ENCODE data around the gene ATXN1. TPM values are rescaled to one million over a fixed set of nuclear protein-coding genes. Genes with fewer than 3 reads are reported as not detected.

ATXN1 gene
- total RNA-seq = 44.2 and 48.5 TPM in 2 replicates

DNA sequence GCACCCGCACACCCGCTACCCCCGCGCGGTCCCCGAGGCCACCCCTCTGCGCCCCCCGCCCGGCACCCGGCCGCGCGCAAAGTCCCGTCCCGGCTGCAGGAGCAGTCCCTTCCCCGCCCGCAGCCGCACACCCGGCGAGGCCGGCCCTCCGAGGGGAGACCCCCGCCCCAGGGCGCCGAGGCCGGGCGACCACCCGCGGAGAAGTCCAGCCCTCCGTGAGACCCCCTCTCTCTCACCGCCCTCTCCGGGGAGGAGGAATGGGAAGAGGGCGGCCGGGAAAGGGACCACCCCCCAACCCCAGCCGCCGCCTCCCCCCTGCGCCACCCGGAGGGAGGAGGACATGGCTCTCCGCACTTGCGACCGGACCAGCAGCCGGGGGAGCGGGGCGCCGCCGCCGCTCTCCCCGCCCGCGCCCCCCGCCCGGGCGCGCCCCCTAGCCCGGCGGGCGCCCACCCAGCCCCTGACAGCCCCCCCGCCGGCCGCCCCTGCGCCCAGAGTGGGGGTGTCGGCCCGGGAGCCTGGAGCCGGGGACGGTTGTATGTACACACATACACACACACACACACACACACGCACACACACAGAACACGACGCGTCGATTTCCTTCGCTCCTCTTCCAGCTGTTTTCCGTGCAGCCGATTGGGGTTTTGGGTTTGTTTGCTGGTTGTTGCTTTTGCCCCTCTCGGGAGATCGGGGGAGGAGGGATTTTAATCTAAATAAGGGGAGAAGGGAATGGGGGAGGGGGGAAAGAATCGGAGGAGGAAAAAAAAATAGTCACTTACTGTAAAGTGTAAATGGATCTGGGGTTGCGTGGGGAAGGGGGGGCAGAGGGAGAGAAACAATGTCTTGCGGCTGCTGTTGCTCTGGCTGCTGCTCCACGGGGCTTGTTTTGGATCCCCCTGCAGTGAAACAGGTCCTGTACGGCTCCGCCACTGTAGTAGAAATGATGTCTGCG is at the start of gene ATXN1:
ATXN1 (minus strand) TSS at position 945 of the 955 bp plus-strand sequence.
- peak; percentile 96 for DNase-seq (ENCODE audit: insufficient read length, low spot score, missing footprints)
- TF ChIP-seq, protein P1, sequence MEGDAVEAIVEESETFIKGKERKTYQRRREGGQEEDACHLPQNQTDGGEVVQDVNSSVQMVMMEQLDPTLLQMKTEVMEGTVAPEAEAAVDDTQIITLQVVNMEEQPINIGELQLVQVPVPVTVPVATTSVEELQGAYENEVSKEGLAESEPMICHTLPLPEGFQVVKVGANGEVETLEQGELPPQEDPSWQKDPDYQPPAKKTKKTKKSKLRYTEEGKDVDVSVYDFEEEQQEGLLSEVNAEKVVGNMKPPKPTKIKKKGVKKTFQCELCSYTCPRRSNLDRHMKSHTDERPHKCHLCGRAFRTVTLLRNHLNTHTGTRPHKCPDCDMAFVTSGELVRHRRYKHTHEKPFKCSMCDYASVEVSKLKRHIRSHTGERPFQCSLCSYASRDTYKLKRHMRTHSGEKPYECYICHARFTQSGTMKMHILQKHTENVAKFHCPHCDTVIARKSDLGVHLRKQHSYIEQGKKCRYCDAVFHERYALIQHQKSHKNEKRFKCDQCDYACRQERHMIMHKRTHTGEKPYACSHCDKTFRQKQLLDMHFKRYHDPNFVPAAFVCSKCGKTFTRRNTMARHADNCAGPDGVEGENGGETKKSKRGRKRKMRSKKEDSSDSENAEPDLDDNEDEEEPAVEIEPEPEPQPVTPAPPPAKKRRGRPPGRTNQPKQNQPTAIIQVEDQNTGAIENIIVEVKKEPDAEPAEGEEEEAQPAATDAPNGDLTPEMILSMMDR (IDR thresholded peaks at IDR 0.05; ENCODE audit: extremely low read depth, low read depth, low read length) = no peak
- H2AFZ ChIP-seq (ENCODE audit: low read length) = peak within 1 kb of the TSS; percentile 88

DNA sequence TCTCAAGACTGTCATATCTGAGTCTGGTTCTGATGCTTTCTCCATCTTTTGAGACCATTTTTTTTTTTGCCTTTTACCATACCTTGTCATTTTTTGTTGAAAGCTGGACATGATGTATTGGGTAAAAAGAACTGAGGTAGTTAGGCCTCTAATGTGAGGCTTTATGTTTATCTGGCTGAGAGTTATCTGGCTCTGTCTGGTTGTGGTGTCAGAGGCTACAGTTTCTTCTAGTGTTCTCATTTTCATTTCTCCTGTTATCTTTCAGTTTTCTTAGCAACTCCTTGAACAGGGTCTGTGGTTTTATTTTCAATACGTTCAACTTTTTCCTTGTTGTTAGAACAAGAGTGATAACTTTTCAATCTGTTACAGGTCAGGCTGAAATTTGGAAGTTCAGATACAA is 49.2 kb upstream of the ATXN1 start:
- no peaks in the 10 kb centered on the region for H3K9me3 ChIP-seq (ENCODE audit: low read depth, low read length)
- no peaks in the 10 kb centered on the region for H3K36me3 ChIP-seq (ENCODE audit: insufficient read depth, low read length)
- no peak overlapping the region for H3K4me2 ChIP-seq (ENCODE audit: insufficient read depth, low read length)
- no peaks in the 10 kb centered on the region for H3K4me1 ChIP-seq (ENCODE audit: insufficient read depth, low read length)
- H3K79me2 ChIP-seq (ENCODE audit: insufficient read depth, low read length) = no peaks in the 10 kb centered on the region
- H3K4me3 ChIP-seq (ENCODE audit: insufficient read depth, low read length) = no peak overlapping the region
- TF ChIP-seq, protein P1 (IDR thresholded peaks at IDR 0.05; ENCODE audit: extremely low read depth, low read depth, low read length) = no peak
- no peak overlapping the region for H3K27ac ChIP-seq (ENCODE audit: low read depth, low read length)
- H4K20me1 ChIP-seq (ENCODE audit: insufficient read depth, low read length) = no peaks in the 10 kb centered on the region
- no peak for DNase-seq (ENCODE audit: insufficient read length, low spot score, missing footprints)
- H2AFZ ChIP-seq (ENCODE audit: low read length) = no peak overlapping the region
- no peaks in the 10 kb centered on the region for H3K27me3 ChIP-seq (ENCODE audit: insufficient read depth, low read length)

More for the DNA sequence above, at the start of gene ATXN1:
- no peaks in the 10 kb centered on the region for H3K27me3 ChIP-seq (ENCODE audit: insufficient read depth, low read length)
- peaks cover 6% of the 10 kb centered on the region for H4K20me1 ChIP-seq (ENCODE audit: insufficient read depth, low read length)
- no peaks in the 10 kb centered on the region for H3K9me3 ChIP-seq (ENCODE audit: low read depth, low read length)
- no peaks in the 10 kb centered on the region for H3K36me3 ChIP-seq (ENCODE audit: insufficient read depth, low read length)
- peak within 1 kb of the TSS; percentile 99 for H3K4me2 ChIP-seq (ENCODE audit: insufficient read depth, low read length)
- H3K79me2 ChIP-seq (ENCODE audit: insufficient read depth, low read length) = peaks cover 38% of the 10 kb centered on the region
- H3K4me1 ChIP-seq (ENCODE audit: insufficient read depth, low read length) = peaks cover 47% of the 10 kb centered on the region
- H3K27ac ChIP-seq (ENCODE audit: low read depth, low read length) = peak within 1 kb of the TSS; percentile 96
- H3K4me3 ChIP-seq (ENCODE audit: insufficient read depth, low read length) = peak within 1 kb of the TSS; percentile 91

DNA sequence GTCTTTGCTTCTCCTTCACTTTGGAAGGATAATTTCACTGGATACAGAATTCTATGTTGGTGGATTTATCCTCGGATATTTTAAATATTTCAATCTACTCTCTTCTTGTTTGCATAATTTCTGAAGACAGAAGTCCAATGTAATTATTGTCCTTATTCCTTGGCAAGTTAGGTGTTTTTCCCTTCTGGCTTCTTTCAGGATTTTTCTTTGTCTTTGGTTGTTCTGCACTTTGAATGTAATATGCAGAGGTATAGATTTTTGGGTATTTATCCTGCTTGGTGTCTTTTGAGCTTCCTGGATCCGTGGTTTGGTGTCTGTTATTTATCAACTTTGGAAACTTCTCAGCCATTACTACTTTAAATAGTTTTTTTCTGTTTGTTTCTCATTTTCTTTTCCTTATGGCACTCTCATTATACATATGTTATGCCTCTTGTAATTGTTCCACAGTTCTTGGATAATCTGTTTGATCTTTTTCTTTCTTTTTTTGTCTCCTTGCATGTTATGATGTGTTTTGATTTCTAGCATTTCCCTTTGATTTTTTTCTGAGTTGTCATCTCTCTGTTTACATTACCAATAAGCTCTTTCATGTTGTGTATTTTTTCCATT is 48.6 kb upstream of the ATXN1 start:
- TF ChIP-seq, protein P1 (IDR thresholded peaks at IDR 0.05; ENCODE audit: extremely low read depth, low read depth, low read length) = no peak

DNA sequence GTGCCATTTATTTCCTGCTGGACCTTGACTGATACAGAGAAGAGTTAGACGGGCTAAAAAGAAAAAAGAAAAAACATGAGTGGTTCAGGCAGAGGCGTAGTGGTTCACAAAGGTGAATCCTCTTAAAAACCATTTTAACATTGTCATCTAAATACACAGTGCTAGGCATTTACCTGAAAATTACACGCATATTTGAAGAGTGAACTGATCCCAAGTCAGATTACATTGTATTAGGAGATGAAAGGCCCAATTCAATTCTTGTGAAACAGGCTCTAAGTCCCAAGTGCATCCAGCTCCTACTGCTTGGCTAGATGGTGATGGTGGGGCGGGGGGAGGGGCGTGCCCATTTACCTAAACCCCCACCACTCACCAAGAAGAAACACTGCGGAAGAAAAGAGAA is 46.7 kb upstream of the ATXN1 start:
- TF ChIP-seq, protein P1 (IDR thresholded peaks at IDR 0.05; ENCODE audit: extremely low read depth, low read depth, low read length) = no peak

More for the DNA sequence above, 48.6 kb upstream of the ATXN1 start:
- no peak overlapping the region for H2AFZ ChIP-seq (ENCODE audit: low read length)
- no peaks in the 10 kb centered on the region for H3K79me2 ChIP-seq (ENCODE audit: insufficient read depth, low read length)
- no peak overlapping the region for H3K4me3 ChIP-seq (ENCODE audit: insufficient read depth, low read length)
- H3K36me3 ChIP-seq (ENCODE audit: insufficient read depth, low read length) = no peaks in the 10 kb centered on the region
- DNase-seq (ENCODE audit: insufficient read length, low spot score, missing footprints) = no peak
- H4K20me1 ChIP-seq (ENCODE audit: insufficient read depth, low read length) = no peaks in the 10 kb centered on the region
- no peak overlapping the region for H3K27ac ChIP-seq (ENCODE audit: low read depth, low read length)
- no peaks in the 10 kb centered on the region for H3K27me3 ChIP-seq (ENCODE audit: insufficient read depth, low read length)
- no peaks in the 10 kb centered on the region for H3K9me3 ChIP-seq (ENCODE audit: low read depth, low read length)
- no peaks in the 10 kb centered on the region for H3K4me1 ChIP-seq (ENCODE audit: insufficient read depth, low read length)
- no peak overlapping the region for H3K4me2 ChIP-seq (ENCODE audit: insufficient read depth, low read length)

More for the DNA sequence above, 46.7 kb upstream of the ATXN1 start:
- Histone ChIP-seq H3K4me2 (ENCODE audit: insufficient read depth, low read length) (no peak overlapping the region), H4K20me1 (ENCODE audit: insufficient read depth, low read length) (no peaks in the 10 kb centered on the region), H2AFZ (ENCODE audit: low read length) (no peak overlapping the region), H3K79me2 (ENCODE audit: insufficient read depth, low read length) (no peaks in the 10 kb centered on the region), H3K4me1 (ENCODE audit: insufficient read depth, low read length) (no peaks in the 10 kb centered on the region), H3K4me3 (ENCODE audit: insufficient read depth, low read length) (no peak overlapping the region), H3K27me3 (ENCODE audit: insufficient read depth, low read length) (no peaks in the 10 kb centered on the region), H3K36me3 (ENCODE audit: insufficient read depth, low read length) (no peaks in the 10 kb centered on the region), H3K9me3 (ENCODE audit: low read depth, low read length) (no peaks in the 10 kb centered on the region), H3K27ac (ENCODE audit: low read depth, low read length) (no peak overlapping the region)
- no peak for DNase-seq (ENCODE audit: insufficient read length, low spot score, missing footprints)
